PC-9 (cell line): ENCODE data around the gene ACVR1.

Experiments used
- CTCF ChIP-seq: fragments of 200-600 bp; sonication (generic); conservative IDR thresholded peaks from 2 replicates; pipeline ENCODE4 v1.6.1; 2017; ENCODE audit warnings: mixed run types, antibody characterized with exemption, mild to moderate bottlenecking, moderate library complexity
- EZH2 ChIP-seq: fragments of 200-600 bp; sonication (generic); IDR thresholded peaks from 2 replicates; pipeline ENCODE4 v1.8.0; 2017; ENCODE audit warnings: antibody characterized with exemption, low read depth

DNA sequence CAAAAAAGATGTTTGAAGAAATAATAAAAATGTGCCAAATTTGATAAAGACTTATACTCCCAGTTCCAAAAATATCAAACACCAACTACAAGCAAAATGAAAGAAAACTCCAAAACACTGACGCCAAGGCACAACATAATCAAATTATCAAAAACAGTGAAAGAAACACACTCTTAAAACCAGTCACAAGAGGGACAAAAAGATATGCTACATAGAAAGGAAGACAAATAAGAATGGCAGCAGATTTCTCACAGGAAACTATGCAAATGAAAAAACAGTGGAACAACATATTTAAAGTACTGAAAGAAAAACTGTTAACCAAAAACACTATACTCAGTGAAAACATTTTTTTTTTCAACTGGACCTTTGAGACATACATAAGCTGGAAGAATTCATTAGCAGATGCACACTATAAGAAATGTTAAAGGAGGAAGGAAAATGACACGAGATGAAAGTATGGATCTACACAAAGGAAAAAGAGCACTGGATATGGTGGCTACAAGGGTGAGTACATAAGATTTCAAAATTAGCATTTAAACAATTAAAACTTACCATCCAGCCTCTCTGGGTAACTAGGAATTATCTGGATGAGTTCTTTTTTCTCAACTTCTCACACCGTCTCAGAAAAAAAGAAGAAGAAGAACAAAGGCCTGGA, 153.4 kb downstream of the ACVR1 start:
- TF ChIP-seq CTCF (no peak), EZH2 (no peak)
